ENCODE measurements around the gene TMEM237.
A peak's percentile ranks its signal among the peaks of the same experiment; 100 is the strongest.

The TMEM237 gene, protein sequence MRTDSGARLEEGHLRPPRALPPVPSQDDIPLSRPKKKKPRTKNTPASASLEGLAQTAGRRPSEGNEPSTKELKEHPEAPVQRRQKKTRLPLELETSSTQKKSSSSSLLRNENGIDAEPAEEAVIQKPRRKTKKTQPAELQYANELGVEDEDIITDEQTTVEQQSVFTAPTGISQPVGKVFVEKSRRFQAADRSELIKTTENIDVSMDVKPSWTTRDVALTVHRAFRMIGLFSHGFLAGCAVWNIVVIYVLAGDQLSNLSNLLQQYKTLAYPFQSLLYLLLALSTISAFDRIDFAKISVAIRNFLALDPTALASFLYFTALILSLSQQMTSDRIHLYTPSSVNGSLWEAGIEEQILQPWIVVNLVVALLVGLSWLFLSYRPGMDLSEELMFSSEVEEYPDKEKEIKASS

DNA sequence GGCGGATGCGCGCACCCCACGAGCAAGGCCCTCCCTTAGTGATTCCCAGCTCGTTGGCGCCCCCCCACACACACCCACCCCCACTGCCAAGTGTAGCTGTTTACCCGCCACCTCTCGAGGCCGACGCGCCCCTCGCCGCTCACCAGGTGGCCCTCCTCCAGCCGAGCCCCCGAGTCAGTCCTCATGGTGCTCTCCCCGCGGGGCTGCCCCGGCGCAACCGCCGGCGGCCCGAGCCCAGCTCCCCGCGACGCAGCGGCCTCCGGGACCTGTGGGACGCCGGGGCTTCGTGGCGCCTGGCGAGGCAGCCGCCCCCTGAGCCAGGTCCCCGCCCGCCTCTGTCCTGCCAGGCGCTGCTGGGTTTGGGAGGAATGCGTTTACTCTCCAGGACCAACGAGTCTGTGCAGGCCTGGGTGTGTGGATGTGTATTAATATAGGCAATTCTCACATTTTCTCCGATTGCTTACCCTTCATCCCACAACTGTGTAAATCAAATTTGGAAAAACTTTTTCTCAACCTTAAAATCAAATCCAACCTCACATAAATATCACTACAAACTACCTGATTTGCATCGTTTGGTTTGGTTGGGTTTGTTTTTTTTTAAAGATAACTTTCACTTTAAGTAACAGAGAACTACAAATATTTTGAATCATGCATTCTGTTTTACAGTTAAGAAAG lies at the start of gene TMEM237:
TSS of gene TMEM237 (minus strand) at position 288 of the 675 bp plus-strand sequence. CDS start at position 185, 103 bp downstream.
- peak within 1 kb of the TSS; percentile 77 for H3K27ac ChIP-seq
- TF ChIP-seq, protein P1, sequence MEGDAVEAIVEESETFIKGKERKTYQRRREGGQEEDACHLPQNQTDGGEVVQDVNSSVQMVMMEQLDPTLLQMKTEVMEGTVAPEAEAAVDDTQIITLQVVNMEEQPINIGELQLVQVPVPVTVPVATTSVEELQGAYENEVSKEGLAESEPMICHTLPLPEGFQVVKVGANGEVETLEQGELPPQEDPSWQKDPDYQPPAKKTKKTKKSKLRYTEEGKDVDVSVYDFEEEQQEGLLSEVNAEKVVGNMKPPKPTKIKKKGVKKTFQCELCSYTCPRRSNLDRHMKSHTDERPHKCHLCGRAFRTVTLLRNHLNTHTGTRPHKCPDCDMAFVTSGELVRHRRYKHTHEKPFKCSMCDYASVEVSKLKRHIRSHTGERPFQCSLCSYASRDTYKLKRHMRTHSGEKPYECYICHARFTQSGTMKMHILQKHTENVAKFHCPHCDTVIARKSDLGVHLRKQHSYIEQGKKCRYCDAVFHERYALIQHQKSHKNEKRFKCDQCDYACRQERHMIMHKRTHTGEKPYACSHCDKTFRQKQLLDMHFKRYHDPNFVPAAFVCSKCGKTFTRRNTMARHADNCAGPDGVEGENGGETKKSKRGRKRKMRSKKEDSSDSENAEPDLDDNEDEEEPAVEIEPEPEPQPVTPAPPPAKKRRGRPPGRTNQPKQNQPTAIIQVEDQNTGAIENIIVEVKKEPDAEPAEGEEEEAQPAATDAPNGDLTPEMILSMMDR (conservative IDR thresholded peaks at IDR 0.05) = no peak; the same call in none of the 2 replicates
- peak; percentile 57 for TF ChIP-seq ZFX (IDR thresholded peaks at IDR 0.05)

DNA sequence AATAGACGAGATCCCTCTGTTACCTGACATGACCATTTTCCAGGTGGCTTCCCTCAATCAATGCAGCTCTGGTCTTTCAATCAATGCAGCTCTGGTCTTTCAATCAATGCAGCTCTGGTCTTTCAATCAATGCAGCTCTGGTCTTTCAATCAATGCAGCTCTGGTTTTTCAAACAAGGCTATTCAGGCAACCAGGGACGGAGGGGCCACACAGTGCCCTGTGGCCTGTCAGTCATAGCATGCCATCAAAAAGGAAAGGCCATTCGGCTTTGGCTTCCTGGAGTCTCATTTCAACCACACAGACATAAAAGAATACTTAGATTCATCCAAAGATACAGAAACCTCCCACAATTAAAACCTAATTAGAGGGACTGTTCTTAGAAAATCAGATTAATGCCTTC lies 41.9 kb upstream of the TMEM237 start:
- H3K27ac ChIP-seq = no peak overlapping the region
- TF ChIP-seq, protein P1 (conservative IDR thresholded peaks at IDR 0.05) = no peak
- no peak for TF ChIP-seq ZFX (IDR thresholded peaks at IDR 0.05)

DNA sequence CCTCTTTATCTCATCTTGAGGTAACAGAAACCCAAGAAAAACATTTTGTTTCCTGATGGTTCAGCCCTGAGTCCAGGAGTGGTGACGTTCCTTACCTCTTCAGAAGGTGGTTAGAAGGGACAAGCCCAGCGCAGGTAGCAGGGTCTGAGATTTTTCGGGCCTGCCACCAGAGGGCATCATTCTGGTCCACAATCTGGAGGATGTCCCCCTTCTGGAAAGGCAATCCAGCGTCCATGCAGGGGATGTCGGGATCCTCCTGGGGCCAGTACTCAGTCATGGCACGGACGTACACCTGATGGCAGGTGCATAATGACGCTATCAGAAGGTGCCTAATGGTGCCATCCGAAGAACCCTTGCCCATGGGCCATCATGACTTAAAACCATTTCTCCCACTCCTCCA lies 37.4 kb upstream of the TMEM237 start:
- H3K27ac ChIP-seq = no peak overlapping the region
- no peak for TF ChIP-seq ZFX (IDR thresholded peaks at IDR 0.05)
- TF ChIP-seq, protein P1 (conservative IDR thresholded peaks at IDR 0.05) = peak; percentile 70

DNA sequence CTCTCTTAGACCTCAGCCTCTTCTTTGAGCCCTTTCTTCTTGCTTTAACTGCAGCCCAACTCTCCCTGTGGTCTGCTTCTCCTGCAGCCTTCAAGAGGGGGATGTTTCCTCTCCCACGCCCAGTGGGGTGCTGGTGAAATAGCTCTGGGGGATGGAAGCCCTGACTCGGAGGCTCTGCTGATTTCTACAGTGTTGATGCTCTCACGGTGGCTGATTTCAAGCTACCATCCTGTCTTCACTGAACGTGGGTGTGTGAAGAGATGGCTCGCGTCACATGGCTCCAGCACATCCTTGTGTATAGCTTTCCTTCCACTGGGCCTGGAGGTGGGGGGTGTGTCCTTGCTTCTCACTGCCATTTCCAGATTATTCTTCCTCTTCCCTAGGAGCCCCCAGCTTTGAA lies 35.1 kb upstream of the TMEM237 start:
- no peak for TF ChIP-seq ZFX (IDR thresholded peaks at IDR 0.05)
- TF ChIP-seq, protein P1 (conservative IDR thresholded peaks at IDR 0.05) = no peak
- no peak overlapping the region for H3K27ac ChIP-seq

DNA sequence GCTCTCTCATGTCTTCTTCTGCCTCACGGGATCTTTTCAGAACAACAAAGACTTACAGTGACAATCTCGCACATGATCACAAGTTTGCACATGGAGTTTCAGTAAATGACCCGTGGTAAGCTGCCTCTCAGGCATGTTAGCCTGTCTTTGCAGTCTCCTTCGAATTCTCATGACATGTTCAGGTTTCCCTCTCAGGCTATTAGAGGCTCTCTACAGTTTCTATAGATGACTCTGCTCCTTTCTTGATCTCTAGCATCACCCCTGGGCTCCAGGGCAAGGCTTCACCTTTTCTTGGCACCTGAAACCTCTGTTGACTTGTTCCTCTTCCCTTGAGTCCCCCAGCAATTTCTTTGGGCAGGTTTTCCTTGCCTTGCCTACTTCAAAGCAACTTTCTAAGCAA lies 32.2 kb upstream of the TMEM237 start:
- TF ChIP-seq, protein P1 (conservative IDR thresholded peaks at IDR 0.05) = no peak
- no peak for TF ChIP-seq ZFX (IDR thresholded peaks at IDR 0.05)
- no peak overlapping the region for H3K27ac ChIP-seq

DNA sequence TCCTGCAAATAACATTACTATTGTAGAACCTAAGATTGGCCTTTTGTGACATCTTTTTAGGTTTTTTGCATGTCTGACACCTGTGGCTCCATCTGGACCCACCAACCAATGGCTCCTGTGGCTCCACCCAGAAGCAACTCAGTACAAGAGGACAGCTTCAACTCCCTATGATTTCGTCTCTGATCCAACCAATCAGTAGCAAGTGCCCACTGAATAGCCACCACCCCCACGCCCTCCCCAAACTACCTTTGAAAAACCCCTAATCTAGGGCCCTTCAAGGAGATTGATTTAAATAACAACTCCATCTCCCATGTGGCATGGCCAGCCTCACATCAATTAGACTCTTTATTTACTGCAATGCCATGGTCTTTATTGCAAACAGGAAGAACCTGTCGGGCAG lies 31.5 kb upstream of the TMEM237 start:
- TF ChIP-seq, protein P1 (conservative IDR thresholded peaks at IDR 0.05) = no peak
- TF ChIP-seq ZFX (IDR thresholded peaks at IDR 0.05) = no peak
- H3K27ac ChIP-seq = no peak overlapping the region

DNA sequence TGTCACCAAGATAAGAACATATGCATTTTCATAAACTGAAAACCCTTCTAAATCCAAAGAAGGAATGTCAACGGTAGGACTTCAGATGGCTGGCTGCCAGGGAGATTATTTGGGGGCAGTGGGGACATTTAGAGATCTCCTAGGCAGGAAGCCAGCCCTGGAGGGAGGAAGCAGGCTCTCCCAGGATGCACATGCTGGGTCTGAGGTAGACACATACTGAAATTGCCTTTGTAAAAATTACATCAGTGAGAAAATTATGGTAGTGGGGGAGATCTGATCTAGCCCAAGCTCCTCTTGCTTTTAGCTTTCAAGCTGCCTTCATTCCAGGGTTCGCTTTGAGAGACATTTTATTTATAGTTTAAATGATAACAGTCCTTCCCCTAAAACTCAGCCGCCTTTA lies 31.0 kb upstream of the TMEM237 start:
- H3K27ac ChIP-seq = no peak overlapping the region
- TF ChIP-seq ZFX (IDR thresholded peaks at IDR 0.05) = no peak
- TF ChIP-seq, protein P1 (conservative IDR thresholded peaks at IDR 0.05) = no peak

Data from C4-2B (cell line).